Astrocyte (in vitro differentiated cells and primary cell): Measurements from ENCODE around the gene ATXN2.

Experiments used
- EZH2 ChIP-seq: IDR thresholded peaks from 2 replicates; pipeline ENCODE4 v1.6.1; 2012; ENCODE audit warnings: mild to moderate bottlenecking, low read length, inconsistent platforms; ENCODE audit not compliant: insufficient read depth
- TF ChIP-seq, protein P1 (sequence below): IDR thresholded peaks from 2 replicates; pipeline ENCODE4 v1.5.1; 2011; ENCODE audit warnings: low read depth, mild to moderate bottlenecking, inconsistent platforms, low read length, moderate library complexity; ENCODE audit not compliant: insufficient read depth

DNA sequence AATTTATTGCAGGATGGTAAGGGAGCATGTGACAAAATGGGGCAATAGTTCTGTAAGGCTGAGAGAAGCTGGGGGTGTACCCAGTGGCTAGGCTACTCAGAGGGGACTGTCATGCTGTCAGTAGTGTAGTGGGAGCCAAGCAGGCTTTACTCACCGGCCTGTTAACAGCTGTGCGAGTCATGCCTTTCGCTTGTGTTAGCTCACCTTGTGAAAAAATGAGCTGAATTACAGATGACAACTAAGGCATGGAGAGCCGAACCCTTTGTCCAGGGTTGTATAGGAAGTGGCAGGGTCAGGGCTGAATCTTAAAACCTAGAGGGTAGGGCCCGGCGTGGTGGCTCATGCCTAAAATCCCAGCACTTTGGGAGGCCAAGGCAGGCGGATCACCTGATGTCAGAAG is 155.5 kb downstream of the ATXN2 start:
- TF ChIP-seq, protein P1, sequence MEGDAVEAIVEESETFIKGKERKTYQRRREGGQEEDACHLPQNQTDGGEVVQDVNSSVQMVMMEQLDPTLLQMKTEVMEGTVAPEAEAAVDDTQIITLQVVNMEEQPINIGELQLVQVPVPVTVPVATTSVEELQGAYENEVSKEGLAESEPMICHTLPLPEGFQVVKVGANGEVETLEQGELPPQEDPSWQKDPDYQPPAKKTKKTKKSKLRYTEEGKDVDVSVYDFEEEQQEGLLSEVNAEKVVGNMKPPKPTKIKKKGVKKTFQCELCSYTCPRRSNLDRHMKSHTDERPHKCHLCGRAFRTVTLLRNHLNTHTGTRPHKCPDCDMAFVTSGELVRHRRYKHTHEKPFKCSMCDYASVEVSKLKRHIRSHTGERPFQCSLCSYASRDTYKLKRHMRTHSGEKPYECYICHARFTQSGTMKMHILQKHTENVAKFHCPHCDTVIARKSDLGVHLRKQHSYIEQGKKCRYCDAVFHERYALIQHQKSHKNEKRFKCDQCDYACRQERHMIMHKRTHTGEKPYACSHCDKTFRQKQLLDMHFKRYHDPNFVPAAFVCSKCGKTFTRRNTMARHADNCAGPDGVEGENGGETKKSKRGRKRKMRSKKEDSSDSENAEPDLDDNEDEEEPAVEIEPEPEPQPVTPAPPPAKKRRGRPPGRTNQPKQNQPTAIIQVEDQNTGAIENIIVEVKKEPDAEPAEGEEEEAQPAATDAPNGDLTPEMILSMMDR, result no peak
- TF ChIP-seq EZH2, result no peak
